Gastroesophageal sphincter (tissue), 3 donors: ENCODE results near the gene GTF2IRD1.

Source experiments
- CTCF ChIP-seq, 4 experiments: fragments of 200-600 bp in 2 of 4; fragments of 450-650 bp in 2 of 4; sonication (generic) in 1 of 4; IDR thresholded peaks; one replicate each; pipeline ENCODE4 v1.5.1; 2017 to 2019; ENCODE audit warnings: antibody characterized with exemption in 4 of 4, mild to moderate bottlenecking in 2 of 4, moderate library complexity in 2 of 4
- POLR2A ChIP-seq, 2 donors: fragments of 450-650 bp; IDR thresholded peaks; one replicate each; pipeline ENCODE4 v1.6.1; 2017; ENCODE audit warnings: antibody characterized with exemption in 2 of 2, mild to moderate bottlenecking in 2 of 2, moderate library complexity in 1 of 2
- POLR2AphosphoS5 ChIP-seq: sonication (generic); formaldehyde crosslinking; IDR thresholded peaks from one replicate; pipeline ENCODE4 v1.6.1; 2017; ENCODE audit warnings: antibody characterized with exemption

GRCh38 chr7:74582447-74583039 is 128.8 kb downstream of the GTF2IRD1 start:
- TF ChIP-seq POLR2AphosphoS5 (no peak), POLR2A (IDR thresholded peaks at IDR 0.05) (no peak), CTCF (IDR thresholded peaks at IDR 0.05) (no peak)
